PFSK-1 (cell line): ENCODE results near the gene DAB1.

Source experiments
- FOXP2 ChIP-seq: optimal IDR thresholded peaks from 2 replicates; pipeline ENCODE3; 2011; ENCODE audit warnings: borderline replicate concordance, control low read depth, inconsistent platforms; ENCODE audit not compliant: insufficient read depth; ENCODE audit errors: extremely low read length, extremely low read depth
- POLR2AphosphoS5 ChIP-seq: IDR thresholded peaks from 2 replicates; pipeline ENCODE4 v1.6.1; 2012; ENCODE audit warnings: low read depth, mild to moderate bottlenecking, control low read depth, low read length, moderate library complexity
- SIN3A ChIP-seq: IDR thresholded peaks from 2 replicates; pipeline ENCODE4 v1.6.1; 2012; ENCODE audit warnings: mild to moderate bottlenecking, low read length, moderate library complexity, borderline replicate concordance; ENCODE audit not compliant: insufficient read depth
- TAF1 ChIP-seq: IDR thresholded peaks from 2 replicates; pipeline ENCODE4 v1.6.1; 2012; ENCODE audit warnings: low read length, control low read depth, borderline replicate concordance; ENCODE audit not compliant: insufficient read depth
- TF ChIP-seq, protein P1 (sequence below), 2 experiments: IDR thresholded peaks; 2 replicates each; pipeline versions ENCODE4 v1.6.1 to v1.8.0; 2011 to 2012; ENCODE audit warnings: low read depth in 2 of 2, low read length in 2 of 2, control low read depth in 1 of 2, inconsistent platforms in 1 of 2, mild to moderate bottlenecking in 1 of 2, moderate library complexity in 1 of 2; ENCODE audit not compliant: insufficient read depth in 1 of 2

The DAB1 gene

GRCh38 chr1:57406428-57406970, 17.4 kb downstream of the DAB1 start:
- TF ChIP-seq SIN3A = no peak

DNA sequence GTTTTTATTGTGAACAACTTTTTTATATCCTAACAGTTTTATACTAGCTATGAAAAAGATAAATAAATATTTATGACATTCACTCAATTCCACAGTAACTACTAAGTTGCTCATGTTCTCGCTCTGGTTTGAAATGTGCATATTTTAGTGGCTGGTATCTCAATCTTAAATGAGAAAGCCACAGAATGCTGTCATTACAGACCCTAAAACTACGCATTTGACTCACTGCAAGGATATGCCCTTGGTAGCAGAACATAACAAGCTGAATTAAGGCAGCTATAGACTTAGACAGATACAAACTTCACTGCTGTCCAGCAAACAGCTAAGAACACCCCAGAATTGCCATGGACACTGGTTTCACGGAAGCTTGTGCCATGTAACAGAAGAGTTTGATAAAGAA, 19.0 kb downstream of the DAB1 start:
- TF ChIP-seq, protein P1, sequence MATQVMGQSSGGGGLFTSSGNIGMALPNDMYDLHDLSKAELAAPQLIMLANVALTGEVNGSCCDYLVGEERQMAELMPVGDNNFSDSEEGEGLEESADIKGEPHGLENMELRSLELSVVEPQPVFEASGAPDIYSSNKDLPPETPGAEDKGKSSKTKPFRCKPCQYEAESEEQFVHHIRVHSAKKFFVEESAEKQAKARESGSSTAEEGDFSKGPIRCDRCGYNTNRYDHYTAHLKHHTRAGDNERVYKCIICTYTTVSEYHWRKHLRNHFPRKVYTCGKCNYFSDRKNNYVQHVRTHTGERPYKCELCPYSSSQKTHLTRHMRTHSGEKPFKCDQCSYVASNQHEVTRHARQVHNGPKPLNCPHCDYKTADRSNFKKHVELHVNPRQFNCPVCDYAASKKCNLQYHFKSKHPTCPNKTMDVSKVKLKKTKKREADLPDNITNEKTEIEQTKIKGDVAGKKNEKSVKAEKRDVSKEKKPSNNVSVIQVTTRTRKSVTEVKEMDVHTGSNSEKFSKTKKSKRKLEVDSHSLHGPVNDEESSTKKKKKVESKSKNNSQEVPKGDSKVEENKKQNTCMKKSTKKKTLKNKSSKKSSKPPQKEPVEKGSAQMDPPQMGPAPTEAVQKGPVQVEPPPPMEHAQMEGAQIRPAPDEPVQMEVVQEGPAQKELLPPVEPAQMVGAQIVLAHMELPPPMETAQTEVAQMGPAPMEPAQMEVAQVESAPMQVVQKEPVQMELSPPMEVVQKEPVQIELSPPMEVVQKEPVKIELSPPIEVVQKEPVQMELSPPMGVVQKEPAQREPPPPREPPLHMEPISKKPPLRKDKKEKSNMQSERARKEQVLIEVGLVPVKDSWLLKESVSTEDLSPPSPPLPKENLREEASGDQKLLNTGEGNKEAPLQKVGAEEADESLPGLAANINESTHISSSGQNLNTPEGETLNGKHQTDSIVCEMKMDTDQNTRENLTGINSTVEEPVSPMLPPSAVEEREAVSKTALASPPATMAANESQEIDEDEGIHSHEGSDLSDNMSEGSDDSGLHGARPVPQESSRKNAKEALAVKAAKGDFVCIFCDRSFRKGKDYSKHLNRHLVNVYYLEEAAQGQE (IDR thresholded peaks at IDR 0.05; ENCODE audit: insufficient read depth in 1 of 2, low read depth in 2 of 2, low read length in 2 of 2) = no peak
- TF ChIP-seq TAF1 (no peak), FOXP2 (no peak), SIN3A (no peak), POLR2AphosphoS5 (no peak)

- TF ChIP-seq FOXP2 (no peak), SIN3A (no peak), TAF1 (no peak), POLR2AphosphoS5 (no peak)
- TF ChIP-seq, protein P1 (IDR thresholded peaks at IDR 0.05; ENCODE audit: insufficient read depth in 1 of 2, low read depth in 2 of 2, low read length in 2 of 2) = no peak
These were observed 20.7 kb downstream of the DAB1 start for GRCh38 chr1:57403201-57403600.

- TF ChIP-seq SIN3A (no peak), POLR2AphosphoS5 (no peak), TAF1 (no peak), FOXP2 (no peak)
- TF ChIP-seq, protein P1 (IDR thresholded peaks at IDR 0.05; ENCODE audit: insufficient read depth in 1 of 2, low read depth in 2 of 2, low read length in 2 of 2) = no peak
These were observed 22.2 kb downstream of the DAB1 start for GRCh38 chr1:57401671-57402070.

- no peak for TF ChIP-seq SIN3A
- no peak for TF ChIP-seq TAF1
- no peak for TF ChIP-seq POLR2AphosphoS5
- TF ChIP-seq, protein P1 (IDR thresholded peaks at IDR 0.05; ENCODE audit: insufficient read depth in 1 of 2, low read depth in 2 of 2, low read length in 2 of 2) = no peak
- no peak for TF ChIP-seq FOXP2
These were observed 23.8 kb downstream of the DAB1 start for GRCh38 chr1:57400048-57400447.
